Measurements from ENCODE around the gene RASSF10. TPM values are rescaled to one million over a fixed set of nuclear protein-coding genes. Genes with fewer than 3 reads are reported as not detected.

Gene RASSF10
- total RNA-seq, 3 donors from 2014 or later = 0.57 to 0.67 (median 0.63) TPM

- no peaks in the 10 kb centered on the region for H3K9me3 ChIP-seq
- DNase-seq (no peak), ATAC-seq (no peak)
- H3K36me3 ChIP-seq (ENCODE audit: low read depth) = no peaks in the 10 kb centered on the region
- TF ChIP-seq, protein P1, sequence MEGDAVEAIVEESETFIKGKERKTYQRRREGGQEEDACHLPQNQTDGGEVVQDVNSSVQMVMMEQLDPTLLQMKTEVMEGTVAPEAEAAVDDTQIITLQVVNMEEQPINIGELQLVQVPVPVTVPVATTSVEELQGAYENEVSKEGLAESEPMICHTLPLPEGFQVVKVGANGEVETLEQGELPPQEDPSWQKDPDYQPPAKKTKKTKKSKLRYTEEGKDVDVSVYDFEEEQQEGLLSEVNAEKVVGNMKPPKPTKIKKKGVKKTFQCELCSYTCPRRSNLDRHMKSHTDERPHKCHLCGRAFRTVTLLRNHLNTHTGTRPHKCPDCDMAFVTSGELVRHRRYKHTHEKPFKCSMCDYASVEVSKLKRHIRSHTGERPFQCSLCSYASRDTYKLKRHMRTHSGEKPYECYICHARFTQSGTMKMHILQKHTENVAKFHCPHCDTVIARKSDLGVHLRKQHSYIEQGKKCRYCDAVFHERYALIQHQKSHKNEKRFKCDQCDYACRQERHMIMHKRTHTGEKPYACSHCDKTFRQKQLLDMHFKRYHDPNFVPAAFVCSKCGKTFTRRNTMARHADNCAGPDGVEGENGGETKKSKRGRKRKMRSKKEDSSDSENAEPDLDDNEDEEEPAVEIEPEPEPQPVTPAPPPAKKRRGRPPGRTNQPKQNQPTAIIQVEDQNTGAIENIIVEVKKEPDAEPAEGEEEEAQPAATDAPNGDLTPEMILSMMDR (IDR thresholded peaks at IDR 0.05) = no peak
- no peak overlapping the region for H3K4me3 ChIP-seq
- no peaks in the 10 kb centered on the region for H3K4me1 ChIP-seq (ENCODE audit: low read depth)
- intact Hi-C loops (cut with DNase I, micrococcal nuclease) = no loop called here
Observed at GRCh38 chr11:13046637-13047570, 37.8 kb downstream of the RASSF10 start.

DNA sequence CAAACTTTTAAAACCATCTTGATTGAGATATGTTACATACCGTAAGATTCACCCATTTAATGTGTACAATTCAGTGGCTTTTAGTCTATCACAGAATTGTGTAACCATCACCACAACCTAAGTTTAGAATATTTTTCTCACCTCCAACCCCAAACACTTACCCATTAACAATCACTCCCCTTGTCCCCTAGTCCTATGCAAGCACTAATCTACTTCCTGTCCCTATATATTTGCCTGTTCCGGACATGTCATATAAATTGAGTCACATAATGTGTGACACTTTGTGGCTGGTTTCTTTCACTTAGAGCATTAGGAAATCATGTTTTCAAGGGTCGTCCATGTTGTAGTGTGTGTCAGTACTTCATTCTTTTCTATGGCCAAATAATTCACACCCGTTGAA, 38.8 kb downstream of the RASSF10 start:
- ATAC-seq (no peak), DNase-seq (no peak)
- Histone ChIP-seq H3K9me3 (no peaks in the 10 kb centered on the region), H3K4me3 (no peak overlapping the region), H3K36me3 (ENCODE audit: low read depth) (no peaks in the 10 kb centered on the region), H3K4me1 (ENCODE audit: low read depth) (peaks cover 3% of the 10 kb centered on the region)
- intact Hi-C loops (cut with DNase I, micrococcal nuclease) = no loop called here
- TF ChIP-seq, protein P1 (IDR thresholded peaks at IDR 0.05) = no peak

DNA sequence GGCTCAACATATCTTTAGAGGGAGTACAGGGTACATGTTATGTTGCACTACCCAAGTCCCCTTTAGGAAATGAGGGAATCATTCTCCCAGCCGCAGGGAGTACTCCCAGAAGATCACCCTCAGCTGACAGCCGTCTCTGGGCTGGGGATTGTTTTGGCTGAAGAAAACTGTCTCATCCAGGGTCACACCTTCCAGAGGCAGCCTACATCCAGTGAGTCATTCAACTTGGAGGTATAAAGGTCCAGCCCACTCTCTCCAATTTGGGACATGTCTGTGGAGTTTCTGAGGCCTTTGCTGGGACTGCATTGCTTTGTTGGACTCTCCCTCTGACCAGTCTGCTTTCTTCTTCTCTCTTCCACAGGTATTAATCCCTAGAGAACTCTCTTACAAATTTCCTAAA, 42.1 kb downstream of the RASSF10 start:
- TF ChIP-seq, protein P1 (IDR thresholded peaks at IDR 0.05) = no peak
- ATAC-seq (peak; percentile 32), DNase-seq (no peak)
- H3K4me1 ChIP-seq (ENCODE audit: low read depth) = peaks cover 3% of the 10 kb centered on the region
- H3K36me3 ChIP-seq (ENCODE audit: low read depth) = no peaks in the 10 kb centered on the region
- no peak overlapping the region for H3K4me3 ChIP-seq
- H3K9me3 ChIP-seq = no peaks in the 10 kb centered on the region
- intact Hi-C loops (cut with DNase I, micrococcal nuclease) = no loop called here

DNA sequence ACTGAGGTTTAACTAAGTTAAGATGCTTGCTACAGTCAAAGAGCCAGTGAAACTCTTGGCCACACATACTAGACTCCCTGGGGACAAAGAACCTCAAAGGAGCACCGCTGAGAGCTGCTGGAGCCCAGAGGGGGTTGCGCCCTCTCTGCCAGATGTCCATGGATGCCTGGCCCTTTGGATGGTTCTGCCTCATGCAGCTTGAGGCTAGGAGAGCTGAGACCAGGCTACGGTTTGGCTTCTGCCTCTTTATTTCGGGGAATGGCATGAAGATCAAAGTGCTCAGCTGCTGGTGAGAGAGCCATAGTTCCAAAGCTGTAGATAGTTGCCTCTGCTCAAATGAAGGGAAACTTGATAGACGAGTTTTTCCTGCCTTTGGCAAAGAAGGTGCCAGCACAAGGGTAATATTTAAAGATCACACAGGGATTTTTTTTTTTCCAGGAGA, 43.0 kb downstream of the RASSF10 start:
- DNase-seq (peak in 2 of 3 donors; percentile 40 to 59), ATAC-seq (peak; percentile 85)
- Histone ChIP-seq H3K36me3 (ENCODE audit: low read depth) (no peaks in the 10 kb centered on the region), H3K4me3 (no peak overlapping the region), H3K9me3 (no peaks in the 10 kb centered on the region), H3K4me1 (ENCODE audit: low read depth) (peaks cover 3% of the 10 kb centered on the region)
- intact Hi-C loops (cut with DNase I, micrococcal nuclease) = no loop called here
- TF ChIP-seq, protein P1 (IDR thresholded peaks at IDR 0.05) = no peak

DNA sequence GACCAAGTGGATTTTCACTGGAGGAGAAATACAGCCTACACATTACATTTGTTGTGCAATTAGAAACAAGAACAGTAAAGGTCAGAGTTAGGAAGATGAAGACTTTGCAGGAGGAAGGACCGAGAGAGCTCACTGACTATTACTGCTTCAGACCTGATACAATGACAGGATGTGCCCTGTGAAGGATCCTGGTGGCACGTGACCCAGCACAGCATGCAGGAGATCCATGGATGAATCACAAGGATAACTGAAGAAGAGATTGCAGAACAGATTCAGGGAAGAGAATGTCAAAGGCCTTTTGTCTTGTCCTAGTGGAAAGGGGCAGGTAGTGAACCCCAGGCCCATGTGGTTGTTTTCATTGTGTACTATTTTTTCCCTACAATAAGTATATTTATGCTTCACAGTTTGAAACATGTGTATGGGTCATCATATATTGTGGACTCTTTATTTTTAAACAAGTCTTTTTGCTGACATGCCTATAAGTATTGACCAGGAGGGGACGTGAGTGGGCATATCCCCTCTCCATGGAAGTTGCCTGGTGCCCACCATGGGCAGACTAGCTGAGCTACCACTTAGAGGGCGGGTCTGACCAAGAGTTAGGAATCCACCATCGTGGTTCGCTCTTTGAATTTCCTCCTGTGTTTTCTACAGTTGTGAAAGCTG, 44.3 kb downstream of the RASSF10 start:
- no peak for DNase-seq
- Histone ChIP-seq H3K4me3 (no peak overlapping the region), H3K4me1 (ENCODE audit: low read depth) (peaks cover 3% of the 10 kb centered on the region), H3K36me3 (ENCODE audit: low read depth) (no peaks in the 10 kb centered on the region), H3K9me3 (no peaks in the 10 kb centered on the region)
- intact Hi-C loops (cut with DNase I, micrococcal nuclease) = no loop called here
- peak; percentile 25 for ATAC-seq
- TF ChIP-seq, protein P1 (IDR thresholded peaks at IDR 0.05) = no peak

Data from mucosa of descending colon (tissue), 3 donors.